K562 (cell line): Measurements from ENCODE around the gene USP49. TPM values are rescaled to one million over a fixed set of nuclear protein-coding genes. Genes with fewer than 3 reads are reported as not detected.

ENCODE experiments used
- ARID2 ChIP-seq: fragments of 450-650 bp; IDR thresholded peaks from 2 replicates; pipeline ENCODE4 v1.6.1; 2017; ENCODE audit warnings: antibody characterized with exemption, mild to moderate bottlenecking
- CBFB ChIP-seq: sonication (generic); formaldehyde crosslinking; IDR thresholded peaks from 2 replicates; pipeline ENCODE4 v1.4.0; 2020; ENCODE audit warnings: mild to moderate bottlenecking, missing genetic modification reagents
- ESRRA ChIP-seq: fragments of 450-650 bp; IDR thresholded peaks from 2 replicates; pipeline ENCODE4 v1.6.1; 2014; ENCODE audit warnings: low read depth, mild to moderate bottlenecking, moderate library complexity, borderline replicate concordance
- FIP1L1 ChIP-seq: fragments of 200-400 bp; formaldehyde crosslinking; IDR thresholded peaks from 2 replicates; pipeline ENCODE4 v1.6.1; 2018; ENCODE audit warnings: mild to moderate bottlenecking, low read depth, low read length; ENCODE audit not compliant: poor library complexity, severe bottlenecking
- GABPB1 ChIP-seq: sonication (generic); formaldehyde crosslinking; IDR thresholded peaks from 2 replicates; pipeline ENCODE4 v1.8.0; 2022; ENCODE audit warnings: mild to moderate bottlenecking, missing genetic modification reagents
- GTF2A2 ChIP-seq: IDR thresholded peaks from 2 replicates; pipeline ENCODE4 v1.6.1; 2016; ENCODE audit warnings: mild to moderate bottlenecking, missing genetic modification characterization, missing compliant biosample characterization
- HDAC2 ChIP-seq: fragments of 450-650 bp; IDR thresholded peaks from 2 replicates; pipeline ENCODE4 v1.6.1; 2016; ENCODE audit warnings: mild to moderate bottlenecking
- HEY1 ChIP-seq: fragments of 250-450 bp; sonication (Bioruptor Pico); IDR thresholded peaks from 2 replicates; pipeline ENCODE4 v1.5.0; 2020; ENCODE audit warnings: mild to moderate bottlenecking, moderate library complexity, borderline replicate concordance
- IRF1 ChIP-seq: sonication (generic); formaldehyde crosslinking; IDR thresholded peaks from 2 replicates; pipeline ENCODE4 v1.8.0; 2022; ENCODE audit warnings: missing genetic modification reagents, mild to moderate bottlenecking, borderline replicate concordance
- IRF2 ChIP-seq: sonication (generic); formaldehyde crosslinking; IDR thresholded peaks from 2 replicates; pipeline ENCODE4 v1.8.1; 2022; ENCODE audit warnings: mild to moderate bottlenecking, missing genetic modification reagents
- KAT7 ChIP-seq: sonication (generic); formaldehyde crosslinking; IDR thresholded peaks from 2 replicates; pipeline ENCODE4 v1.8.0; 2022; ENCODE audit warnings: missing genetic modification reagents, mild to moderate bottlenecking, borderline replicate concordance
- MAFG ChIP-seq: fragments of 450-650 bp; conservative IDR thresholded peaks from 2 replicates; pipeline ENCODE4 v1.6.1; 2016; ENCODE audit warnings: missing genetic modification characterization, missing compliant biosample characterization
- MTA2 ChIP-seq: fragments of 450-650 bp; IDR thresholded peaks from 2 replicates; pipeline ENCODE4 v1.6.1; 2016; ENCODE audit warnings: low read depth
- NCOA1 ChIP-seq: fragments of 450-650 bp; IDR thresholded peaks from 2 replicates; pipeline ENCODE4 v1.6.1; 2016; ENCODE audit warnings: low read depth
- SAP30 ChIP-seq: fragments of 200-600 bp; sonication (generic); IDR thresholded peaks from 2 replicates; pipeline ENCODE4 v1.6.1; 2012; ENCODE audit warnings: borderline replicate concordance, low read depth, mild to moderate bottlenecking, moderate library complexity, low read length, control low read depth, inconsistent platforms; ENCODE audit not compliant: insufficient read depth, poor library complexity, severe bottlenecking
- SNRNP70 ChIP-seq: fragments of 200-400 bp; formaldehyde crosslinking; optimal IDR thresholded peaks from 2 replicates; pipeline ENCODE3; 2017; ENCODE audit warnings: low read depth, low read length
- TEAD4 ChIP-seq, 2 experiments: sonication (generic) in 1 of 2; formaldehyde crosslinking in 1 of 2; IDR thresholded peaks; 2 replicates each; pipeline versions ENCODE4 v1.6.1 to v1.8.0; 2012 to 2022; ENCODE audit warnings: borderline replicate concordance in 1 of 2, inconsistent platforms in 1 of 2, low read length in 1 of 2, mild to moderate bottlenecking in 1 of 2, missing genetic modification reagents in 1 of 2
- ZBTB49 ChIP-seq: sonication (generic); formaldehyde crosslinking; IDR thresholded peaks from 2 replicates; pipeline ENCODE4 v1.8.0; 2022; ENCODE audit warnings: missing genetic modification reagents, mild to moderate bottlenecking, borderline replicate concordance
- ZBTB9 ChIP-seq: fragments of 450-650 bp; formaldehyde crosslinking; IDR thresholded peaks from 2 replicates; pipeline ENCODE4 v1.4.0; 2020; ENCODE audit warnings: mild to moderate bottlenecking, moderate library complexity
- ZKSCAN3 ChIP-seq: fragments of 250-450 bp; sonication (Bioruptor Pico); IDR thresholded peaks from 2 replicates; pipeline ENCODE4 v1.4.0; 2020
- ZNF584 ChIP-seq: fragments of 200-800 bp; sonication (Bioruptor generic); IDR thresholded peaks from 2 replicates; pipeline ENCODE4 v1.6.1; 2016; ENCODE audit warnings: low read depth, mild to moderate bottlenecking, missing genetic modification characterization, missing compliant biosample characterization
- ZNF695 ChIP-seq: fragments of 450-650 bp; formaldehyde crosslinking; IDR thresholded peaks from 2 replicates; pipeline ENCODE4 v1.4.0; 2020; ENCODE audit warnings: mild to moderate bottlenecking, moderate library complexity
- ZNF766 ChIP-seq: fragments of 200-800 bp; sonication (Bioruptor generic); conservative IDR thresholded peaks from 2 replicates; pipeline ENCODE4 v1.6.1; 2016; ENCODE audit warnings: missing genetic modification characterization, missing compliant biosample characterization
- ZZZ3 ChIP-seq: fragments of 450-650 bp; IDR thresholded peaks from 2 replicates; pipeline ENCODE4 v1.6.1; 2016; ENCODE audit warnings: antibody characterized with exemption, mild to moderate bottlenecking, moderate library complexity
- polyA plus RNA-seq, 8 experiments: library from polyadenylated mRNA; depleted of rRNA in 4 of 8; stranded (reverse) in 5 of 8; unstranded in 3 of 8; fragments of >200 nt; fragmentation: Nextera tagmentation in 2 of 8; fragmentation: Illumina TruSeq in 1 of 8; extraction: Ambion mirVana in 2 of 8; extraction: Trizol in 1 of 8; gene quantifications; 2 replicates each; pipeline versions ENCODE4 v1.2.1 to v1.2.3, GENCODE V29; 2011 to 2014; ENCODE audit warnings: inconsistent platforms in 1 of 8, missing spikeins in 1 of 8
- total RNA-seq, 7 experiments: library from RNA; depleted of rRNA in 6 of 7; stranded (reverse); fragments of >200 nt in 6 of 7; fragmentation: Illumina TruSeq in 2 of 7; extraction: Trizol in 2 of 7; gene quantifications; 2 replicates each; pipeline versions ENCODE4 v1.2.1 to v1.2.3, GENCODE V29; 2011 to 2021; ENCODE audit warnings: low replicate concordance in 1 of 7

The USP49 gene
- total and polyA plus RNA-seq, 9 of the 15 experiments (the other 6 are each of a cell fraction or from before 2014, with no cell fraction given), result 1.0 to 9.9 (median 6.5) TPM

- TF ChIP-seq IRF1 (no peak), ZBTB49 (CRISPR knock-in tag) (no peak), MTA2 (0 out of 2 replicates have a peak, but pooled peaks have one; percentile 28), ZNF584 (CRISPR knock-in tag) (0 out of 2 replicates have a peak, but pooled peaks have one; percentile 30), MAFG (no peak), ZBTB9 (CRISPR knock-in tag) (no peak; the same call in 1 of the 2 replicates), ZNF695 (CRISPR knock-in tag) (no peak), FIP1L1 (no peak), GTF2A2 (tag) (no peak), KAT7 (CRISPR knock-in tag) (peak; percentile 75; the same call in 1 of the 2 replicates), GABPB1 (peak; percentile 72), CBFB (CRISPR knock-in tag) (peak; percentile 96), TEAD4 (IDR thresholded peaks at IDR 0.05; ENCODE audit: low read length) (peak; percentile 85), TEAD4 (CRISPR knock-in tag; IDR thresholded peaks at IDR 0.05; ENCODE audit: borderline replicate concordance) (no peak), SAP30 (no peak), NCOA1 (0 out of 2 replicates have a peak, but pooled peaks have one; percentile 39), ZKSCAN3 (CRISPR knock-in tag) (no peak), HDAC2 (peak; percentile 83; the same call in 1 of the 2 replicates), ZZZ3 (no peak), ESRRA (peak; percentile 92; the same call in 1 of the 2 replicates), ARID2 (no peak), IRF2 (CRISPR knock-in tag) (no peak), ZNF766 (peak; percentile 91; the same call in 1 of the 2 replicates), HEY1 (peak; percentile 82; the same call in 1 of the 2 replicates), SNRNP70 (no peak)
These were observed 41.1 kb upstream of the USP49 start (continued) for GRCh38 chr6:41936073-41936837.
